Measurements from ENCODE around the gene RSAD2. TPM values are rescaled to one million over a fixed set of nuclear protein-coding genes. Genes with fewer than 3 reads are reported as not detected.

The RSAD2 gene
- total and polyA plus RNA-seq, 9 of the 15 experiments (the other 6 are each of a cell fraction or from before 2014, with no cell fraction given): 0.15 to 1.4 (median 0.28) TPM

DNA sequence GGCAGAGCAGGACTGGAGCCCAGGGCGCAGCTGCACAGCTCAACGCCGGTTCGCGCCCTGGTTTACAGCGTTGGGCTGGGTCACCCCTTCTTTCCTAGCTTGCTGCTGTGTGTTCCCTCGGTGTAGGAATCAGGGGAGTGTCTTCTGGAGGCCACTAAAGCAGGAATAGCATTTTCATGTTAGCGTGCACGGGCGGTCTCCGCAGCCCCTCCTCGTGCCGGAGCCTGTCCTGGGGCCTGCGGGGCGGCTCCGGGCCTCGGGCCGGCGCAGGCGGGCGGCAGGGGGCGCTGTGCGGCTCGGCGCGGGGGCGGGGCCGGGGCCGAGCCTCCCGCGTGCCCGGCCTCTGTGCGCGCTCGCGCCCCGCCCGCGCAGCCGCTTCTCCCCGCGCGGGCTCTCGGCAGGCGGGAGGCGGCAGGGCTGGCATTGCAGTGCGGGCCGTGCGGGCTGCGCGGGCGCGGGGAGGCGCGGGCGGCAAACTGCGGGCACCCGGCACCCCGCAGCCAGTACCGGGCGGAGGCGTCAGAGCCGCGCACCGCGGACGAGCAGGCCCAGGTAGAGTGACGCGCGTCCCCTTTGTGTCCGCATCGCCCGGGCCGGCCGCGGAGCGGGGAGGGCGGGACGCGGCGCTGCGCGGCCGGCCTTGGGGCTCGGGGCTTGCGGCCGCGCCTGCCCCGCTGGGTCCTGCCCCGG lies 39.6 kb downstream of the RSAD2 start, which contains the start of gene RNF144A (continued):
- TF ChIP-seq HNRNPLL (IDR thresholded peaks at IDR 0.05; ENCODE audit: low read depth, low read length, poor library complexity, severe bottlenecking) (no peak), GATAD2A (IDR thresholded peaks at IDR 0.05) (no peak), PHF20 (IDR thresholded peaks at IDR 0.05; ENCODE audit: partially characterized antibody) (no peak), ZEB2 (IDR thresholded peaks at IDR 0.05) (no peak), NR2F6 (CRISPR knock-in tag; IDR thresholded peaks at IDR 0.05) (no peak), ZNF699 (CRISPR knock-in tag; IDR thresholded peaks at IDR 0.05; ENCODE audit: insufficient replicate concordance) (no peak), MAFF (IDR thresholded peaks at IDR 0.05; ENCODE audit: low read length) (no peak), MCM7 (IDR thresholded peaks at IDR 0.05) (no peak)
- TF ChIP-seq, protein P1, sequence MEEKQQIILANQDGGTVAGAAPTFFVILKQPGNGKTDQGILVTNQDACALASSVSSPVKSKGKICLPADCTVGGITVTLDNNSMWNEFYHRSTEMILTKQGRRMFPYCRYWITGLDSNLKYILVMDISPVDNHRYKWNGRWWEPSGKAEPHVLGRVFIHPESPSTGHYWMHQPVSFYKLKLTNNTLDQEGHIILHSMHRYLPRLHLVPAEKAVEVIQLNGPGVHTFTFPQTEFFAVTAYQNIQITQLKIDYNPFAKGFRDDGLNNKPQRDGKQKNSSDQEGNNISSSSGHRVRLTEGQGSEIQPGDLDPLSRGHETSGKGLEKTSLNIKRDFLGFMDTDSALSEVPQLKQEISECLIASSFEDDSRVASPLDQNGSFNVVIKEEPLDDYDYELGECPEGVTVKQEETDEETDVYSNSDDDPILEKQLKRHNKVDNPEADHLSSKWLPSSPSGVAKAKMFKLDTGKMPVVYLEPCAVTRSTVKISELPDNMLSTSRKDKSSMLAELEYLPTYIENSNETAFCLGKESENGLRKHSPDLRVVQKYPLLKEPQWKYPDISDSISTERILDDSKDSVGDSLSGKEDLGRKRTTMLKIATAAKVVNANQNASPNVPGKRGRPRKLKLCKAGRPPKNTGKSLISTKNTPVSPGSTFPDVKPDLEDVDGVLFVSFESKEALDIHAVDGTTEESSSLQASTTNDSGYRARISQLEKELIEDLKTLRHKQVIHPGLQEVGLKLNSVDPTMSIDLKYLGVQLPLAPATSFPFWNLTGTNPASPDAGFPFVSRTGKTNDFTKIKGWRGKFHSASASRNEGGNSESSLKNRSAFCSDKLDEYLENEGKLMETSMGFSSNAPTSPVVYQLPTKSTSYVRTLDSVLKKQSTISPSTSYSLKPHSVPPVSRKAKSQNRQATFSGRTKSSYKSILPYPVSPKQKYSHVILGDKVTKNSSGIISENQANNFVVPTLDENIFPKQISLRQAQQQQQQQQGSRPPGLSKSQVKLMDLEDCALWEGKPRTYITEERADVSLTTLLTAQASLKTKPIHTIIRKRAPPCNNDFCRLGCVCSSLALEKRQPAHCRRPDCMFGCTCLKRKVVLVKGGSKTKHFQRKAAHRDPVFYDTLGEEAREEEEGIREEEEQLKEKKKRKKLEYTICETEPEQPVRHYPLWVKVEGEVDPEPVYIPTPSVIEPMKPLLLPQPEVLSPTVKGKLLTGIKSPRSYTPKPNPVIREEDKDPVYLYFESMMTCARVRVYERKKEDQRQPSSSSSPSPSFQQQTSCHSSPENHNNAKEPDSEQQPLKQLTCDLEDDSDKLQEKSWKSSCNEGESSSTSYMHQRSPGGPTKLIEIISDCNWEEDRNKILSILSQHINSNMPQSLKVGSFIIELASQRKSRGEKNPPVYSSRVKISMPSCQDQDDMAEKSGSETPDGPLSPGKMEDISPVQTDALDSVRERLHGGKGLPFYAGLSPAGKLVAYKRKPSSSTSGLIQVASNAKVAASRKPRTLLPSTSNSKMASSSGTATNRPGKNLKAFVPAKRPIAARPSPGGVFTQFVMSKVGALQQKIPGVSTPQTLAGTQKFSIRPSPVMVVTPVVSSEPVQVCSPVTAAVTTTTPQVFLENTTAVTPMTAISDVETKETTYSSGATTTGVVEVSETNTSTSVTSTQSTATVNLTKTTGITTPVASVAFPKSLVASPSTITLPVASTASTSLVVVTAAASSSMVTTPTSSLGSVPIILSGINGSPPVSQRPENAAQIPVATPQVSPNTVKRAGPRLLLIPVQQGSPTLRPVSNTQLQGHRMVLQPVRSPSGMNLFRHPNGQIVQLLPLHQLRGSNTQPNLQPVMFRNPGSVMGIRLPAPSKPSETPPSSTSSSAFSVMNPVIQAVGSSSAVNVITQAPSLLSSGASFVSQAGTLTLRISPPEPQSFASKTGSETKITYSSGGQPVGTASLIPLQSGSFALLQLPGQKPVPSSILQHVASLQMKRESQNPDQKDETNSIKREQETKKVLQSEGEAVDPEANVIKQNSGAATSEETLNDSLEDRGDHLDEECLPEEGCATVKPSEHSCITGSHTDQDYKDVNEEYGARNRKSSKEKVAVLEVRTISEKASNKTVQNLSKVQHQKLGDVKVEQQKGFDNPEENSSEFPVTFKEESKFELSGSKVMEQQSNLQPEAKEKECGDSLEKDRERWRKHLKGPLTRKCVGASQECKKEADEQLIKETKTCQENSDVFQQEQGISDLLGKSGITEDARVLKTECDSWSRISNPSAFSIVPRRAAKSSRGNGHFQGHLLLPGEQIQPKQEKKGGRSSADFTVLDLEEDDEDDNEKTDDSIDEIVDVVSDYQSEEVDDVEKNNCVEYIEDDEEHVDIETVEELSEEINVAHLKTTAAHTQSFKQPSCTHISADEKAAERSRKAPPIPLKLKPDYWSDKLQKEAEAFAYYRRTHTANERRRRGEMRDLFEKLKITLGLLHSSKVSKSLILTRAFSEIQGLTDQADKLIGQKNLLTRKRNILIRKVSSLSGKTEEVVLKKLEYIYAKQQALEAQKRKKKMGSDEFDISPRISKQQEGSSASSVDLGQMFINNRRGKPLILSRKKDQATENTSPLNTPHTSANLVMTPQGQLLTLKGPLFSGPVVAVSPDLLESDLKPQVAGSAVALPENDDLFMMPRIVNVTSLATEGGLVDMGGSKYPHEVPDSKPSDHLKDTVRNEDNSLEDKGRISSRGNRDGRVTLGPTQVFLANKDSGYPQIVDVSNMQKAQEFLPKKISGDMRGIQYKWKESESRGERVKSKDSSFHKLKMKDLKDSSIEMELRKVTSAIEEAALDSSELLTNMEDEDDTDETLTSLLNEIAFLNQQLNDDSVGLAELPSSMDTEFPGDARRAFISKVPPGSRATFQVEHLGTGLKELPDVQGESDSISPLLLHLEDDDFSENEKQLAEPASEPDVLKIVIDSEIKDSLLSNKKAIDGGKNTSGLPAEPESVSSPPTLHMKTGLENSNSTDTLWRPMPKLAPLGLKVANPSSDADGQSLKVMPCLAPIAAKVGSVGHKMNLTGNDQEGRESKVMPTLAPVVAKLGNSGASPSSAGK (IDR thresholded peaks at IDR 0.05): peak; percentile 86
- TF ChIP-seq, protein P2, sequence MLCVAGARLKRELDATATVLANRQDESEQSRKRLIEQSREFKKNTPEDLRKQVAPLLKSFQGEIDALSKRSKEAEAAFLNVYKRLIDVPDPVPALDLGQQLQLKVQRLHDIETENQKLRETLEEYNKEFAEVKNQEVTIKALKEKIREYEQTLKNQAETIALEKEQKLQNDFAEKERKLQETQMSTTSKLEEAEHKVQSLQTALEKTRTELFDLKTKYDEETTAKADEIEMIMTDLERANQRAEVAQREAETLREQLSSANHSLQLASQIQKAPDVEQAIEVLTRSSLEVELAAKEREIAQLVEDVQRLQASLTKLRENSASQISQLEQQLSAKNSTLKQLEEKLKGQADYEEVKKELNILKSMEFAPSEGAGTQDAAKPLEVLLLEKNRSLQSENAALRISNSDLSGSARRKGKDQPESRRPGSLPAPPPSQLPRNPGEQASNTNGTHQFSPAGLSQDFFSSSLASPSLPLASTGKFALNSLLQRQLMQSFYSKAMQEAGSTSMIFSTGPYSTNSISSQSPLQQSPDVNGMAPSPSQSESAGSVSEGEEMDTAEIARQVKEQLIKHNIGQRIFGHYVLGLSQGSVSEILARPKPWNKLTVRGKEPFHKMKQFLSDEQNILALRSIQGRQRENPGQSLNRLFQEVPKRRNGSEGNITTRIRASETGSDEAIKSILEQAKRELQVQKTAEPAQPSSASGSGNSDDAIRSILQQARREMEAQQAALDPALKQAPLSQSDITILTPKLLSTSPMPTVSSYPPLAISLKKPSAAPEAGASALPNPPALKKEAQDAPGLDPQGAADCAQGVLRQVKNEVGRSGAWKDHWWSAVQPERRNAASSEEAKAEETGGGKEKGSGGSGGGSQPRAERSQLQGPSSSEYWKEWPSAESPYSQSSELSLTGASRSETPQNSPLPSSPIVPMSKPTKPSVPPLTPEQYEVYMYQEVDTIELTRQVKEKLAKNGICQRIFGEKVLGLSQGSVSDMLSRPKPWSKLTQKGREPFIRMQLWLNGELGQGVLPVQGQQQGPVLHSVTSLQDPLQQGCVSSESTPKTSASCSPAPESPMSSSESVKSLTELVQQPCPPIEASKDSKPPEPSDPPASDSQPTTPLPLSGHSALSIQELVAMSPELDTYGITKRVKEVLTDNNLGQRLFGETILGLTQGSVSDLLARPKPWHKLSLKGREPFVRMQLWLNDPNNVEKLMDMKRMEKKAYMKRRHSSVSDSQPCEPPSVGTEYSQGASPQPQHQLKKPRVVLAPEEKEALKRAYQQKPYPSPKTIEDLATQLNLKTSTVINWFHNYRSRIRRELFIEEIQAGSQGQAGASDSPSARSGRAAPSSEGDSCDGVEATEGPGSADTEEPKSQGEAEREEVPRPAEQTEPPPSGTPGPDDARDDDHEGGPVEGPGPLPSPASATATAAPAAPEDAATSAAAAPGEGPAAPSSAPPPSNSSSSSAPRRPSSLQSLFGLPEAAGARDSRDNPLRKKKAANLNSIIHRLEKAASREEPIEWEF (CRISPR knock-in tag; IDR thresholded peaks at IDR 0.05): no peak
